Ovary (tissue), 9 donors: ENCODE measurements around the gene MRPL33. TPM values are rescaled to one million over a fixed set of nuclear protein-coding genes. Genes with fewer than 3 reads are reported as not detected.

Experiments used
- DNase-seq, 5 donors: peaks; one replicate each; pipeline ENCODE4 v3.0.0-alpha.2; 2019 to 2020
- H3K27ac ChIP-seq, 2 donors: fragments of 200-600 bp; one replicate each; pipeline versions ENCODE4 v1.5.1 to v1.8.0; 2019 to 2022
- H3K27me3 ChIP-seq: fragments of 200-600 bp; one replicate; pipeline ENCODE4 v1.8.0; 2022
- H3K36me3 ChIP-seq: fragments of 200-600 bp; sonication (generic); one replicate; pipeline ENCODE4 v1.5.1; 2019
- H3K4me1 ChIP-seq: one replicate; pipeline ENCODE4 v1.8.1; 2013; ENCODE audit warnings: mild to moderate bottlenecking, moderate library complexity; ENCODE audit not compliant: insufficient read depth
- H3K4me3 ChIP-seq: fragments of 200-600 bp; sonication (generic); one replicate; pipeline ENCODE4 v1.5.1; 2017
- H3K9me3 ChIP-seq, 2 donors: fragments of 200-600 bp in 1 of 2; sonication (generic) in 1 of 2; one replicate each; pipeline versions ENCODE4 v1.5.1 to v1.8.1; 2013 to 2019; ENCODE audit warnings: mild to moderate bottlenecking in 1 of 2, moderate library complexity in 1 of 2
- CTCF ChIP-seq, 3 donors: fragments of 450-650 bp in 2 of 3; fragments of 200-600 bp in 1 of 3; IDR thresholded peaks; one replicate each; pipeline versions ENCODE4 v1.5.1 to v1.8.0; 2016 to 2022; ENCODE audit warnings: antibody characterized with exemption in 3 of 3, mild to moderate bottlenecking in 1 of 3
- EP300 ChIP-seq: sonication (generic); formaldehyde crosslinking; IDR thresholded peaks from one replicate; pipeline ENCODE4 v1.6.1; 2017; ENCODE audit warnings: antibody characterized with exemption
- POLR2A ChIP-seq: fragments of 450-650 bp; IDR thresholded peaks from one replicate; pipeline ENCODE4 v1.6.1; 2017; ENCODE audit warnings: antibody characterized with exemption, mild to moderate bottlenecking, moderate library complexity
- WGBS, 3 donors: extraction: QIAGEN DNeasy Blood & Tissue Kit in 1 of 3; methylation state at CpG; one replicate each; pipeline versions ENCODE4 v1.1.5 to v1.1.7; 2013 to 2017; 5-methylcytosine and 5-hydroxymethylcytosine counted together
- intact Hi-C, 4 donors: fragments of 100-400 bp; cut with DNase I; formaldehyde crosslinking; loops; one replicate each; pipeline versions ENCODE4 v1.11.0 to v1.15.1; 2022 to 2023
- polyA plus RNA-seq, 2 donors: library from polyadenylated mRNA; stranded (reverse); fragments of 200-250 nt in 1 of 2; fragments of 350-450 nt in 1 of 2; fragmentation: Illumina TruSeq in 1 of 2; extraction: RNeasy Lipid Tissue Mini Kit (QIAGEN cat#74804) in 1 of 2; gene quantifications; one replicate each; pipeline ENCODE4 v1.2.3, GENCODE V29; 2013 to 2014
- total RNA-seq, 7 donors: library from RNA; depleted of rRNA in 2 of 7; stranded (reverse); fragments of >200 nt in 2 of 7; fragmentation: NEBNext Ultra II Directional in 3 of 7; extraction: Animal tissue kit (Norgen Biotek cat#: 25700) in 3 of 7; gene quantifications; one replicate each; pipeline versions ENCODE4 v1.1.0 to v1.2.4, GENCODE V29; 2016 to 2023
- donor health status: DM: no; HTN: no; CAD: no; lungs with moderate emphysema.
- donor health status: DM: no; HTN: no; CAD: no.
- donor health status: Bipolar disorder and iron deficiency.
- donor health status: DM: yes; HTN: yes; CAD: no.
- donor health status: DM: no; HTN: no; CAD: no.
- donor health status: DM: yes; HTN: yes; CAD: no.

MRPL33 gene
- total and polyA plus RNA-seq, 9 donors: 50.5 to 246 (median 63.2) TPM

- Histone ChIP-seq H3K27ac (no peak overlapping the region), H3K9me3 (no peaks in the 10 kb centered on the region), H3K27me3 (no peaks in the 10 kb centered on the region), H3K36me3 (no peaks in the 10 kb centered on the region), H3K4me3 (no peak overlapping the region), H3K4me1 (no peaks in the 10 kb centered on the region)
- TF ChIP-seq POLR2A (no peak), EP300 (no peak), CTCF (IDR thresholded peaks at IDR 0.05) (no peak)
- intact Hi-C loops: no loop called here
- DNase-seq: no peak
Observed at GRCh38 chr2:27792759-27793158, 21.2 kb downstream of the MRPL33 start.

GRCh38 chr2:27795093-27795834 lies 23.7 kb downstream of the MRPL33 start:
- no peak overlapping the region for H3K4me3 ChIP-seq
- 87 to 91% (median 88%) methylated on average over 8 of the region's 8 CpGs for WGBS, 3 donors
- intact Hi-C loops: no loop called here
- DNase-seq: no peak
- H3K27ac ChIP-seq: no peak overlapping the region
- H3K36me3 ChIP-seq: no peaks in the 10 kb centered on the region
- TF ChIP-seq EP300 (no peak), POLR2A (no peak), CTCF (IDR thresholded peaks at IDR 0.05) (no peak)
- H3K4me1 ChIP-seq: no peaks in the 10 kb centered on the region
- H3K27me3 ChIP-seq: no peaks in the 10 kb centered on the region
- no peaks in the 10 kb centered on the region for H3K9me3 ChIP-seq

- Histone ChIP-seq H3K36me3 (no peaks in the 10 kb centered on the region), H3K4me3 (no peak overlapping the region), H3K4me1 (no peaks in the 10 kb centered on the region), H3K27me3 (no peaks in the 10 kb centered on the region), H3K27ac (no peak overlapping the region), H3K9me3 (no peaks in the 10 kb centered on the region)
- no peak for TF ChIP-seq POLR2A
- no peak for TF ChIP-seq CTCF (IDR thresholded peaks at IDR 0.05)
- TF ChIP-seq EP300: no peak
- no peak for DNase-seq
- 44 to 65% (median 62%) methylated on average over 4 of the region's 4 CpGs for WGBS, 3 donors
- intact Hi-C loops: no loop called here
Observed at GRCh38 chr2:27795868-27796277, 24.4 kb downstream of the MRPL33 start.

- TF ChIP-seq EP300 (no peak), CTCF (IDR thresholded peaks at IDR 0.05) (no peak), POLR2A (no peak)
- WGBS, 3 donors: 81 to 86% (median 83%) methylated on average over 11 of the region's 11 CpGs
- Histone ChIP-seq H3K4me1 (no peaks in the 10 kb centered on the region), H3K9me3 (no peaks in the 10 kb centered on the region), H3K27ac (no peak overlapping the region), H3K4me3 (no peak overlapping the region), H3K36me3 (no peaks in the 10 kb centered on the region), H3K27me3 (no peaks in the 10 kb centered on the region)
- intact Hi-C loops: no loop called here
- no peak for DNase-seq
Observed at GRCh38 chr2:27796791-27797765, 25.6 kb downstream of the MRPL33 start.
